ENCODE data around the gene RBBP6.
A peak's percentile ranks its signal among the peaks of the same experiment; 100 is the strongest.

- TF ChIP-seq RFX5 (IDR thresholded peaks at IDR 0.05; ENCODE audit: low read length) (no peak), CTCF (IDR thresholded peaks at IDR 0.05) (no peak), SIN3A (IDR thresholded peaks at IDR 0.05; ENCODE audit: borderline replicate concordance, low read depth, low read length) (no peak), JUND (IDR thresholded peaks at IDR 0.05) (peak; percentile 58)
Measured at GRCh38 chr16:24508614-24509013, 30.8 kb upstream of the RBBP6 start.
